GM20431 (cell line): ENCODE results near the gene YOD1.

Experiments used
- in situ Hi-C: fragments of 300-500 bp; cut with MseI, MboI; formaldehyde crosslinking; loops from one replicate; pipeline ENCODE4 v1.15.0; 2020; ENCODE audit warnings: low sequenced_read_pairs; ENCODE audit not compliant: unreplicated experiment

The YOD1 gene

GRCh38 chr1:207030522-207031009 is 20.4 kb downstream of the YOD1 start:
- in situ Hi-C loops: no loop called here

- in situ Hi-C loops: no loop called here
These were observed 21.1 kb downstream of the YOD1 start for GRCh38 chr1:207029701-207030521.

DNA sequence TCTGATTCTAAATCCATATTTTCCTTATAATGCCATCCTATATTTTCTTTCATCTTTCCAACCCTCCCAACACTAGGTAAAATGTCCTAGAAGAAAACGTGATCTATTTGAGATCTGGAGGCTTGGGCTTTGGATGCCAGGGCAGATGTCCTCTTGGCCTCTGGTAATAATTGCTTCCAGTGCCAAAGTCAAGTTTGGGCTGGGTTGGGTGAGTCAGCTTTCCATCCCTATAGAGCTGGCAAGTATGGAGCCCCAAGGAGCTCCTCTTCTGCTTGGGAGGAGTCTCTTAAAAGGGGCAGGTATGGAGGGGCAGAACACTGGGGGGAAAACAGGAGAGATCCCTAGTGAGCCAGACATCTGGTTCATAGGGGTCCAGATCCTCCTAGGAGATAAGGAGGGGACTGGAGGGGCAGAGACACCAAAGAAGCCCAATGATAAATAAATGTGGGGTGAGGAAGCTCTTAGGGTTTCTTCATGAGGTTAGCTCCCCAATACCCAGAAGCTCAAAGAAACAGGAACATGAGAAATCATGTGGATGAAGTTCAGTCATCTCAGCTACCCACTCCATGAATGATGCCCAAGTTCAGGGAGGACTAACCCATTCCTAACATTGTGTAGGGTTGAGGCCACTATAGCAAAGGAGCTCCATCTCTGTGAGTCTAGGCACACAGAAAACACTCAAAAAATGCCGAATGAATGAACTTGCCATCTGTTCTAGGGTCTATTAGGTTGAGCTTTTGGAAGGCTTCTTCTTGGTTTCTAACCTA is 21.9 kb downstream of the YOD1 start:
- in situ Hi-C loops: no loop called here

GRCh38 chr1:207027921-207028320 is 23.1 kb downstream of the YOD1 start:
- in situ Hi-C loops: no loop called here

GRCh38 chr1:207027206-207027777 is 23.7 kb downstream of the YOD1 start:
- in situ Hi-C loops: no loop called here

DNA sequence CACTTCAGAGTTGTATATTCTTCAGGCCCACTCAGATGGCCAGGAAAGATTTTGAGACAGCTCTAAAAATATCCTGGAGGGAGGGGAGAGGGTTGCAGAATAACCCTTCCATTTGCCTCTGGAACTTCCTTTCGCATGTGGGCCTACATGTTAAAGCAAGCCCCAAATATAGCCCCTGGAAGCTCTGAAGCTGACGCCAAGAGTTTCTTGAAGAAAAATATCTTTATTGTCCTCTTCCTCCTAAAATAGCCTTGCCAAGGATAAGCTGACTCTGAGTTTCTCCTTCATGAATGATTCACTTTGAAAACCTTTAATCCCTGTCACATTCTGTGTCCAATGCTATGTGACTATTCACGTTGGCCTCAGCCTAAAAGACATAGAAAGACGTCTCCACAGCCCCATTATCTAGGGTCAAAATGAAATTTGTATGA is 24.9 kb downstream of the YOD1 start:
- in situ Hi-C loops: no loop called here

- in situ Hi-C loops: no loop called here
These were observed 25.7 kb downstream of the YOD1 start for GRCh38 chr1:207025146-207025880.

GRCh38 chr1:207024202-207025145 is 26.5 kb downstream of the YOD1 start:
- in situ Hi-C loops: no loop called here

DNA sequence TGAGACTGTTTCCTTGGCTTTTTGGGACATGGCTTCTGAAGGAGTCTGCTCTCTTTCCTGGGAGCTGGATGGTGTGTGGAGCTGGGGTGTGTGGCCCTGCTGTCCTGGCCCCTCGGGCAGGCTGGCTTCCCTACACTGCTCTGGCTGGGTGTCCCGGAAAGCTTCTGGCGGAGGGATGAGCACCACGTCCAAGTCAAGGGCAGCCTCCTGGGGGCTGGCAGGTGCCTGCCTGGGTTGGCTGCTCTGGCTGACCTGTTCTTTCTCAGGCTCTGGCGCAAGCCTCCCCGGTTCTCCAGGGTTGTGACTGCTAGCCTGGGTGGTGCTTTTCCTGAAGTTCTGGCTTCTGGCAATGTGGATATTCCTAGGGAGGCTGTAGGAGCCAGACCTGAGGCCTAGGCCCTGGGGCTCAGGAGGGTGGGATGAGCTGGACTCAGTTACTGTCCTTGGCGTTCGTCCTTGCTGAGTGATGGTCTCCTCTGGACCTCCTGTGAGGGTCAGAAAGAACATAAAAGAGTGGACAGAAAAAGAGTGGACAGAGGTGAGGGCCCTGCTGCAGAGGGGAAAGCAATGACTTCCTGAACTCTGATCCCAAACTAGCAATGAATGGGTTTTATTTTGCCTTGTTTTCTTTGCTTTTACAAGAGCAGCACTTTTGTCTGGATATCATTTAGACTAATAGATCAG is 27.9 kb downstream of the YOD1 start:
- in situ Hi-C loops: no loop called here

- in situ Hi-C loops: no loop called here
These were observed 29.0 kb downstream of the YOD1 start for GRCh38 chr1:207021876-207022596.

DNA sequence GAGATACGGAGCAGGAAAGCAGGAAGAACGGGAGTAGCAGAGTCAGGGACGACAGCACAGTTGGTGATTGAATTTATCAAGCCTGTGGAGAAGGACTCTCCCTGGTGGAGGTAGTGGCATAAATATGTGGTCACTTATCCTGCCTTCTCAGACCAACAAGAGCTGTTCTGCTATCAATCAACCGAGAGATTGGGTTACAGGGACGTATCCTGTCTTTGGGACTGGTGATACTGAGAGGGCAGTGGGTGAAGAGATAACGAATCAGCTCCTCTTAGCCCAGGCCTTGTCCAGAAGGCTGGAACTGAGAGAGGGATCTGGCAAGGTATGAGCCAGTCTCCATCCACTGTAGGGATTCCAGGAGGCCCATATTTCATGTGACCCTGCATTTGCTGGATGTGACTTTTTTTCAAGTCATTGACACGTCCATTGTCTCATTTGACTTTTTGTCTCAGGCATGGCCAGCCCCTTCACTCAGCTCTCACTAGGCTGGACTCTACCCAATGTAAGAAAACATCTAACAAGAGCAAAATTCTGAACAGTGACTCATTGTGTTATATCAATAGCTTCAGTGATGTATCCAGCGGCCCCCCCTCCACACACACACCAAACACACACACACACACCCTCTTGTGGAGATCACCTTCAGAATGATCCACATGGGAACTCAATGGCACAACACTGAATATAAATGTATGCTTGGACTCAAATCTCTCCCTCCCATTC is 29.7 kb downstream of the YOD1 start:
- in situ Hi-C loops: no loop called here

DNA sequence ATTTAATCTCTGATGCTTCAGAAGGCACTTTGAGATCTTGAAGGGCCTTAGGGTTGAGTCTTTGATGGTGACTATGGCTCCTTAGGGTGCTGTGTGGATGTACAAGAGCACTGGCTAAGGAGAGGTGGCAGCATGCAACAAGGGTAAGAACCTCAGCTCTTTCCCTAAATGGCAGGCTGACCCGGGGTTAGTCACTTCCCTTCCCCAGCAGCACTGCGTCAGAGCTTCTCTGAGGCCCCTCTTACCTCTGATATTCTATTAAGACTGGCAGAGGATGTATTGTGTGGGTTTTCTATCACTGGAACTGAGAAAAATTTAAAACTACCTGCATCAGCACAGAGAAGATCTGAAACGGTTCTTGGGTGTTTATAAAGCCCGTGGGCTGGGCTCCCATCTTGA is 30.3 kb downstream of the YOD1 start:
- in situ Hi-C loops: no loop called here

GRCh38 chr1:207020065-207020708 is 30.8 kb downstream of the YOD1 start:
- in situ Hi-C loops: no loop called here

DNA sequence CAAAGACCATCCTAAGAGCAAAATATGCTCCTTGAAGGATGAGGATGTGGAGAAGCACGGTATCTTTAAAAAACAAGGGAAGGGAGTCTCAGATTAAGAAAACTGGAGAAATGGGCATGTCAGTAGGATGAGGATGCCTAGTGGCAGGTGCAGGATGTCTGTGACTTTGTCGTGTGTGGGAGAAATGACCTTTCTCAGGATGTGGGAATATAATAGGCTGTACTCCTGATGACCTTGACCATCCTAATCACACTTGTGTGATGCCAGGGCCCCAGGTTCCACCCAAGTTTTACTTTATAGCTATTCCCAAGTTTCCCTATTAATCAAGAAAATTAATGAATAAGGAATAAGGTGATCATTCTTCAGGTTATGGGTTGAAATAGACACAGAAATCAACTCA is 31.3 kb downstream of the YOD1 start:
- in situ Hi-C loops: no loop called here

- in situ Hi-C loops: no loop called here
These were observed 31.8 kb downstream of the YOD1 start for GRCh38 chr1:207019161-207019560.

- in situ Hi-C loops: no loop called here
These were observed 32.3 kb downstream of the YOD1 start for GRCh38 chr1:207018707-207019106.
